ENCODE data around the gene MYO1B. TPM values are rescaled to one million over a fixed set of nuclear protein-coding genes. Genes with fewer than 3 reads are reported as not detected.

MYO1B gene
- total RNA-seq, 1 experiment from 2014 or later = 43.6 TPM

DNA sequence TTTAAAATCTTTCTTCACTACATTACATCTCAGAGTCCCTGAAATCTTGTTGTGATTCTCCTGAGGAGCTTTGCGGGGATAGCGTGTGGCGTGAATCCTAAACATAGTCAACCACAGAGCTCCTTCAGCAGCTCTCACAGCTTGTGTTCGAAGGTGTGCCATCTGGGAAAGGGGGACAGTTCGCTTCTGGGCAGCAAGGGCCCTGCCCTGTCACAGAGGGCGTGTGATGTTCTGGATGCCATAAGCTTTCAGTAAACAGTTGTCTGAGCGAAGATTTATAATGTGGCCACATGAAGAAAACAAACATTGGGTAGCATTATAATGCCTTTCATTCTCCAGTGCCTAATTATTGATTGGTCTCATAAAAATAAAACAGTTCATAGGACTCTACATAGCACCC, 172.5 kb downstream of the MYO1B start:
- DNase-seq (ENCODE audit: low spot score) (no peak), ATAC-seq (no peak)
- ChIA-PET CTCF (interaction anchor here (0.5 kb wide), 1 partner anchor 93 kb away, joined by 3 read pairs; no protein-coding TSS in a partner anchor), POLR2A (no interaction called here)
- Mint-ChIP-seq H3K9me3 (no peaks in the 10 kb centered on the region), H3K4me1 (no peaks in the 10 kb centered on the region), H3K27ac (no peak overlapping the region), H3K27me3 (ENCODE audit: low read depth) (no peaks in the 10 kb centered on the region), H3K36me3 (peaks cover 40% of the 10 kb centered on the region), H3K4me3 (no peak overlapping the region)
- TF ChIP-seq GABPB1 (CRISPR knock-in tag; IDR thresholded peaks at IDR 0.05) (no peak), KAT7 (CRISPR knock-in tag; IDR thresholded peaks at IDR 0.05; ENCODE audit: borderline replicate concordance) (no peak), ZNF138 (CRISPR knock-in tag; conservative IDR thresholded peaks at IDR 0.05) (no peak), ZNF423 (CRISPR knock-in tag; IDR thresholded peaks at IDR 0.05) (no peak), RORB (CRISPR knock-in tag; IDR thresholded peaks at IDR 0.05) (no peak), ZNF396 (CRISPR knock-in tag; IDR thresholded peaks at IDR 0.05; ENCODE audit: borderline replicate concordance) (no peak), ZNF671 (CRISPR knock-in tag; IDR thresholded peaks at IDR 0.05) (no peak)
- TF ChIP-seq, protein P1, sequence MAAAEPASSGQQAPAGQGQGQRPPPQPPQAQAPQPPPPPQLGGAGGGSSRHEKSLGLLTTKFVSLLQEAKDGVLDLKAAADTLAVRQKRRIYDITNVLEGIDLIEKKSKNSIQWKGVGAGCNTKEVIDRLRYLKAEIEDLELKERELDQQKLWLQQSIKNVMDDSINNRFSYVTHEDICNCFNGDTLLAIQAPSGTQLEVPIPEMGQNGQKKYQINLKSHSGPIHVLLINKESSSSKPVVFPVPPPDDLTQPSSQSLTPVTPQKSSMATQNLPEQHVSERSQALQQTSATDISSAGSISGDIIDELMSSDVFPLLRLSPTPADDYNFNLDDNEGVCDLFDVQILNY (CRISPR knock-in tag; IDR thresholded peaks at IDR 0.05) = no peak

DNA sequence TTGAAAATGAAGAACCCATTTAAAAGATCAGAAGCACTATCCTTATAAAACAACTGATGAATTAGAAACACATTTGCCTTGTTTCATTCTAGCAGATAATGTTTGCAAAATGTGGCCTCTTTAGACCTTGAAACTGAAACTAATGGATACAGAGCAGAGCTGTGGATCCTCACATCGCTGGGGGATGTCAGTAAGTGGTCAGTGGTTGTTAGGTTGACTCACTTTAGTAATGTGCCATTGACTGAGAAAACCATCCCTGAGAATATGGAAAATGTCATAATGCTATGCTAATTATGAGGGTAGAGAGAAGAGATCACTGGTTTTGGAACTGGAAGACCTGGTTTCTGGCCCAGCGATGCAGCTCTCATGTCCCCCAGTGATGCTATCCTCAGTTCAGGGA, 176.7 kb downstream of the MYO1B start:
- no peak overlapping the region for H3K27ac Mint-ChIP-seq
- no peaks in the 10 kb centered on the region for H3K27me3 Mint-ChIP-seq (ENCODE audit: low read depth)
- H3K36me3 Mint-ChIP-seq = peaks cover 16% of the 10 kb centered on the region
- POLR2A ChIA-PET = no interaction called here
- no peak for ATAC-seq
- no peaks in the 10 kb centered on the region for H3K4me1 Mint-ChIP-seq
- no peaks in the 10 kb centered on the region for H3K9me3 Mint-ChIP-seq
- TF ChIP-seq, protein P2, sequence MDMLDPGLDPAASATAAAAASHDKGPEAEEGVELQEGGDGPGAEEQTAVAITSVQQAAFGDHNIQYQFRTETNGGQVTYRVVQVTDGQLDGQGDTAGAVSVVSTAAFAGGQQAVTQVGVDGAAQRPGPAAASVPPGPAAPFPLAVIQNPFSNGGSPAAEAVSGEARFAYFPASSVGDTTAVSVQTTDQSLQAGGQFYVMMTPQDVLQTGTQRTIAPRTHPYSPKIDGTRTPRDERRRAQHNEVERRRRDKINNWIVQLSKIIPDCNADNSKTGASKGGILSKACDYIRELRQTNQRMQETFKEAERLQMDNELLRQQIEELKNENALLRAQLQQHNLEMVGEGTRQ (CRISPR knock-in tag; IDR thresholded peaks at IDR 0.05) = no peak
- TF ChIP-seq IRF2 (CRISPR knock-in tag; IDR thresholded peaks at IDR 0.05; ENCODE audit: borderline replicate concordance, low read depth) = no peak
- no peak for TF ChIP-seq OVOL2 (CRISPR knock-in tag; IDR thresholded peaks at IDR 0.05; ENCODE audit: borderline replicate concordance)
- no peak for TF ChIP-seq ZNF671 (CRISPR knock-in tag; IDR thresholded peaks at IDR 0.05)
- no peak for TF ChIP-seq TP53 (CRISPR knock-in tag; IDR thresholded peaks at IDR 0.05)
- no peak for TF ChIP-seq ZNF396 (CRISPR knock-in tag; IDR thresholded peaks at IDR 0.05; ENCODE audit: borderline replicate concordance)
- no peak for TF ChIP-seq MYBL2 (CRISPR knock-in tag; IDR thresholded peaks at IDR 0.05)
- TF ChIP-seq, protein P3, sequence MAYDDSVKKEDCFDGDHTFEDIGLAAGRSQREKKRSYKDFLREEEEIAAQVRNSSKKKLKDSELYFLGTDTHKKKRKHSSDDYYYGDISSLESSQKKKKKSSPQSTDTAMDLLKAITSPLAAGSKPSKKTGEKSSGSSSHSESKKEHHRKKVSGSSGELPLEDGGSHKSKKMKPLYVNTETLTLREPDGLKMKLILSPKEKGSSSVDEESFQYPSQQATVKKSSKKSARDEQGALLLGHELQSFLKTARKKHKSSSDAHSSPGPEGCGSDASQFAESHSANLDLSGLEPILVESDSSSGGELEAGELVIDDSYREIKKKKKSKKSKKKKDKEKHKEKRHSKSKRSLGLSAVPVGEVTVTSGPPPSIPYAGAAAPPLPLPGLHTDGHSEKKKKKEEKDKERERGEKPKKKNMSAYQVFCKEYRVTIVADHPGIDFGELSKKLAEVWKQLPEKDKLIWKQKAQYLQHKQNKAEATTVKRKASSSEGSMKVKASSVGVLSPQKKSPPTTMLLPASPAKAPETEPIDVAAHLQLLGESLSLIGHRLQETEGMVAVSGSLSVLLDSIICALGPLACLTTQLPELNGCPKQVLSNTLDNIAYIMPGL (CRISPR knock-in tag; IDR thresholded peaks at IDR 0.05) = no peak
- no peak for TF ChIP-seq RORB (CRISPR knock-in tag; IDR thresholded peaks at IDR 0.05)
- no peak for DNase-seq (ENCODE audit: low spot score)
- no peak overlapping the region for H3K4me3 Mint-ChIP-seq
- CTCF ChIA-PET = interaction anchor here (0.7 to 1.1 kb wide), 2 partner anchors 100 to 370 kb away, joined by 3 read pairs; no protein-coding TSS in a partner anchor

DNA sequence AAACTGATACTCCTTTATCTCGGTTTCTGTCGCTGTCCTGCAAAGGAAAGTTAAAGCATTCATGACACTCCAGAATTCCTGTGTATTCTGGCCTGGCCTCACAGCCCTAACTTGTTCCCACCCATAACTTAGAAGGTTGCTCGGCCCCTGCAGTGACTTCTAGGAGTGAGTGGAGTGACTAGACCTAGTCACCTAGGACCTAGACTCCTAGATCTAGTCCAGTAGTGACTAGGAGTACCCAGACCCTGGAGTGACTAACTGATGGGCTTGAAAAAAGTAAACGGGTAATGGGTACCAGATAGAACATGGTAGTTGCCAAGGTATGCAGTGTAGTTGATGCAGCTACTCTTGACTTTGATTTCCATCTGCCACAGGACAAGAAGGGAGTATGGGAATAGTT, 181.8 kb downstream of the MYO1B start:
- ATAC-seq (no peak), DNase-seq (ENCODE audit: low spot score) (no peak)
- H3K27me3 Mint-ChIP-seq (ENCODE audit: low read depth) = no peaks in the 10 kb centered on the region
- H3K27ac Mint-ChIP-seq = no peak overlapping the region
- H3K9me3 Mint-ChIP-seq = no peaks in the 10 kb centered on the region
- no peaks in the 10 kb centered on the region for H3K4me1 Mint-ChIP-seq
- H3K36me3 Mint-ChIP-seq = peaks cover 7% of the 10 kb centered on the region
- ChIA-PET CTCF (no interaction called here), POLR2A (no interaction called here)
- H3K4me3 Mint-ChIP-seq = no peak overlapping the region
- TF ChIP-seq FOXP1 (CRISPR knock-in tag; IDR thresholded peaks at IDR 0.05; ENCODE audit: borderline replicate concordance) (no peak), SOX15 (CRISPR knock-in tag; IDR thresholded peaks at IDR 0.05) (no peak)
- TF ChIP-seq, protein P4, sequence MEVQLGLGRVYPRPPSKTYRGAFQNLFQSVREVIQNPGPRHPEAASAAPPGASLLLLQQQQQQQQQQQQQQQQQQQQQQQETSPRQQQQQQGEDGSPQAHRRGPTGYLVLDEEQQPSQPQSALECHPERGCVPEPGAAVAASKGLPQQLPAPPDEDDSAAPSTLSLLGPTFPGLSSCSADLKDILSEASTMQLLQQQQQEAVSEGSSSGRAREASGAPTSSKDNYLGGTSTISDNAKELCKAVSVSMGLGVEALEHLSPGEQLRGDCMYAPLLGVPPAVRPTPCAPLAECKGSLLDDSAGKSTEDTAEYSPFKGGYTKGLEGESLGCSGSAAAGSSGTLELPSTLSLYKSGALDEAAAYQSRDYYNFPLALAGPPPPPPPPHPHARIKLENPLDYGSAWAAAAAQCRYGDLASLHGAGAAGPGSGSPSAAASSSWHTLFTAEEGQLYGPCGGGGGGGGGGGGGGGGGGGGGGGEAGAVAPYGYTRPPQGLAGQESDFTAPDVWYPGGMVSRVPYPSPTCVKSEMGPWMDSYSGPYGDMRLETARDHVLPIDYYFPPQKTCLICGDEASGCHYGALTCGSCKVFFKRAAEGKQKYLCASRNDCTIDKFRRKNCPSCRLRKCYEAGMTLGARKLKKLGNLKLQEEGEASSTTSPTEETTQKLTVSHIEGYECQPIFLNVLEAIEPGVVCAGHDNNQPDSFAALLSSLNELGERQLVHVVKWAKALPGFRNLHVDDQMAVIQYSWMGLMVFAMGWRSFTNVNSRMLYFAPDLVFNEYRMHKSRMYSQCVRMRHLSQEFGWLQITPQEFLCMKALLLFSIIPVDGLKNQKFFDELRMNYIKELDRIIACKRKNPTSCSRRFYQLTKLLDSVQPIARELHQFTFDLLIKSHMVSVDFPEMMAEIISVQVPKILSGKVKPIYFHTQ (CRISPR knock-in tag; IDR thresholded peaks at IDR 0.05) = no peak
